ENCODE measurements around the gene CADPS2. TPM values are rescaled to one million over a fixed set of nuclear protein-coding genes. Genes with fewer than 3 reads are reported as not detected.

CADPS2 gene
- total RNA-seq, 1 donor from 2014 or later: 10.1 TPM

- peaks cover 13% of the 10 kb centered on the region for H3K4me1 Mint-ChIP-seq (ENCODE audit: unreplicated experiment)
- H3K9me3 Mint-ChIP-seq: no peaks in the 10 kb centered on the region
- H3K36me3 Mint-ChIP-seq: no peaks in the 10 kb centered on the region
- DNase-seq (ENCODE audit: extremely low spot score, unreplicated experiment): no peak
- TF ChIP-seq, protein P1, sequence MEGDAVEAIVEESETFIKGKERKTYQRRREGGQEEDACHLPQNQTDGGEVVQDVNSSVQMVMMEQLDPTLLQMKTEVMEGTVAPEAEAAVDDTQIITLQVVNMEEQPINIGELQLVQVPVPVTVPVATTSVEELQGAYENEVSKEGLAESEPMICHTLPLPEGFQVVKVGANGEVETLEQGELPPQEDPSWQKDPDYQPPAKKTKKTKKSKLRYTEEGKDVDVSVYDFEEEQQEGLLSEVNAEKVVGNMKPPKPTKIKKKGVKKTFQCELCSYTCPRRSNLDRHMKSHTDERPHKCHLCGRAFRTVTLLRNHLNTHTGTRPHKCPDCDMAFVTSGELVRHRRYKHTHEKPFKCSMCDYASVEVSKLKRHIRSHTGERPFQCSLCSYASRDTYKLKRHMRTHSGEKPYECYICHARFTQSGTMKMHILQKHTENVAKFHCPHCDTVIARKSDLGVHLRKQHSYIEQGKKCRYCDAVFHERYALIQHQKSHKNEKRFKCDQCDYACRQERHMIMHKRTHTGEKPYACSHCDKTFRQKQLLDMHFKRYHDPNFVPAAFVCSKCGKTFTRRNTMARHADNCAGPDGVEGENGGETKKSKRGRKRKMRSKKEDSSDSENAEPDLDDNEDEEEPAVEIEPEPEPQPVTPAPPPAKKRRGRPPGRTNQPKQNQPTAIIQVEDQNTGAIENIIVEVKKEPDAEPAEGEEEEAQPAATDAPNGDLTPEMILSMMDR (conservative IDR thresholded peaks at IDR 0.05): no peak
- no peak overlapping the region for H3K4me3 Mint-ChIP-seq
- H3K27me3 Mint-ChIP-seq: peaks cover 98% of the 10 kb centered on the region
- H3K27ac Mint-ChIP-seq: no peak overlapping the region
These were observed 573.5 kb downstream of the CADPS2 start for GRCh38 chr7:122312789-122313188.

GRCh38 chr7:122311734-122312450, 574.4 kb downstream of the CADPS2 start:
- H3K27me3 Mint-ChIP-seq: peaks cover 98% of the 10 kb centered on the region
- no peak overlapping the region for H3K27ac Mint-ChIP-seq
- no peaks in the 10 kb centered on the region for H3K9me3 Mint-ChIP-seq
- peaks cover 13% of the 10 kb centered on the region for H3K4me1 Mint-ChIP-seq (ENCODE audit: unreplicated experiment)
- no peak for DNase-seq (ENCODE audit: extremely low spot score, unreplicated experiment)
- no peak overlapping the region for H3K4me3 Mint-ChIP-seq
- TF ChIP-seq, protein P1 (conservative IDR thresholded peaks at IDR 0.05): no peak
- H3K36me3 Mint-ChIP-seq: no peaks in the 10 kb centered on the region

- H3K4me1 Mint-ChIP-seq (ENCODE audit: unreplicated experiment): peaks cover 16% of the 10 kb centered on the region
- H3K4me3 Mint-ChIP-seq: peak overlapping the region; percentile 71
- TF ChIP-seq, protein P1 (conservative IDR thresholded peaks at IDR 0.05): no peak
- H3K27ac Mint-ChIP-seq: no peak overlapping the region
- peaks cover 98% of the 10 kb centered on the region for H3K27me3 Mint-ChIP-seq
- DNase-seq (ENCODE audit: extremely low spot score, unreplicated experiment): no peak
- no peaks in the 10 kb centered on the region for H3K9me3 Mint-ChIP-seq
- H3K36me3 Mint-ChIP-seq: no peaks in the 10 kb centered on the region
These were observed 575.1 kb downstream of the CADPS2 start for GRCh38 chr7:122311050-122311700.

GRCh38 chr7:122310119-122311021, 575.9 kb downstream of the CADPS2 start:
- peak overlapping the region; percentile 71 for H3K4me3 Mint-ChIP-seq

DNA sequence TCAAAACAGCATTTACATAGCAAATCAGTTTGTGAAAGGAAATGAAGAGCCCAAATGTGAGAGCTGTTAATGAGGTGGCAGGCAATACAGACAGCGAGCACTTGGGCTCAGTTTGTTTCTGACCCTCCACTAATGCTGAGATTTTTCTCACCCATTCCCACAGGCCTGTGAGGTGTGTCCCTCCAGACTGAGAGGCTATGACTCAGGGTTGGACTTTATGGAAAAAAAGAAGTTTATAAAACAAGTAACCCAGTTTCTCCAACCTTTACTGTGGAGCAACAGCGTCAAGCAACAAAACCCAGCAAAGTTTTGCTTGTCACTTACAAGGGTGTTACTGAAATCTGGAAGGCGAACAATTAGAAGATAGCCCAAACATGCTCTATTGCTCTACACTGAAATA, 576.8 kb downstream of the CADPS2 start:
- Mint-ChIP-seq H3K9me3 (no peaks in the 10 kb centered on the region), H3K36me3 (no peaks in the 10 kb centered on the region)

More at GRCh38 chr7:122310119-122311021, 575.9 kb downstream of the CADPS2 start:
- DNase-seq (ENCODE audit: extremely low spot score, unreplicated experiment): no peak
- Mint-ChIP-seq H3K27ac (no peak overlapping the region), H3K27me3 (peaks cover 98% of the 10 kb centered on the region), H3K9me3 (no peaks in the 10 kb centered on the region), H3K36me3 (no peaks in the 10 kb centered on the region), H3K4me1 (ENCODE audit: unreplicated experiment) (peaks cover 21% of the 10 kb centered on the region)
- TF ChIP-seq, protein P1 (conservative IDR thresholded peaks at IDR 0.05): no peak

More for the DNA sequence above, 576.8 kb downstream of the CADPS2 start:
- Mint-ChIP-seq H3K27me3 (peaks cover 98% of the 10 kb centered on the region), H3K4me3 (peak overlapping the region; percentile 70), H3K4me1 (ENCODE audit: unreplicated experiment) (peaks cover 25% of the 10 kb centered on the region), H3K27ac (no peak overlapping the region)
- TF ChIP-seq, protein P1 (conservative IDR thresholded peaks at IDR 0.05): no peak
- DNase-seq (ENCODE audit: extremely low spot score, unreplicated experiment): no peak
